Activated CD8-positive, alpha-beta memory T cell treated with anti-CD3 and anti-CD28 coated beads for 36 hours (primary cell): ENCODE measurements around the gene GTF2F1. TPM values are rescaled to one million over a fixed set of nuclear protein-coding genes. Genes with fewer than 3 reads are reported as not detected.
"Not testable (repeated sequence)": the region's sequence is repeated elsewhere in the genome, so short reads cannot be mapped to it uniquely, and the experiment has no call there.

Experiments
- CTCF ChIA-PET: fragments of 350-600 bp; sonication (Branson Sonifier 250); formaldehyde crosslinking; loops from one replicate; lab custom pipeline; 2021; ENCODE audit warnings: antibody characterized with exemption; lab: Charles Lee
- POLR2A ChIA-PET: fragments of 350-600 bp; sonication (Branson Sonifier 250); formaldehyde crosslinking; loops from one replicate; lab custom pipeline; 2021; ENCODE audit warnings: antibody characterized with exemption; lab: Charles Lee
- total RNA-seq, 2 experiments: library from RNA; stranded (reverse); gene quantifications; one replicate each; pipeline ENCODE4 v1.2.3, GENCODE V29; 2021

GTF2F1 gene
- total RNA-seq, 2 experiments from 2014 or later: 61.5 to 66.6 TPM

- POLR2A ChIA-PET, CTCF ChIA-PET: not testable (repeated sequence)
Measured at GRCh38 chr19:6400062-6400944, 7.3 kb upstream of the GTF2F1 start.

DNA sequence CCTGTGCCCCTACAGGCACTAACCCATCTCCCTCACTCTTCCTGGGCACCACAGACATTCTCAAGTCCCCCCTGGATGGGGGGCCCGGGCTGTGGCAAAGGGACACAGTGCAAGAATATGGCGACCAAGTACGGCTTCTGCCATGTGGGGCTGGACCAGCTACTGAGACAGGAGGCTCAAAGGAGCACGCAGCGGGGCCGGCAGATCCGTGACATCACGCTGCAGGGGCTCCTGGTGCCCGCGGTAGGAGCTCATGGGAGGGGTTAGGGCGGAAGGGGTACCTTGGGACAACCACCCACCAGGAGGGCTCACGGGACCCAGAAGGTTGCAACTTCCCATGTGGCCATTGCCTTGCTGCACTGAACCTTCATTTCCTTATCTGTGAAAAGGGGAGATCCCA lies 3.3 kb upstream of the GTF2F1 start:
- POLR2A ChIA-PET: interaction anchor here (0.6 kb wide), 2 partner anchors 85 to 364 kb away, joined by 3 read pairs; partner anchors contain the start of gene DENND1C
- CTCF ChIA-PET: no interaction called here

DNA sequence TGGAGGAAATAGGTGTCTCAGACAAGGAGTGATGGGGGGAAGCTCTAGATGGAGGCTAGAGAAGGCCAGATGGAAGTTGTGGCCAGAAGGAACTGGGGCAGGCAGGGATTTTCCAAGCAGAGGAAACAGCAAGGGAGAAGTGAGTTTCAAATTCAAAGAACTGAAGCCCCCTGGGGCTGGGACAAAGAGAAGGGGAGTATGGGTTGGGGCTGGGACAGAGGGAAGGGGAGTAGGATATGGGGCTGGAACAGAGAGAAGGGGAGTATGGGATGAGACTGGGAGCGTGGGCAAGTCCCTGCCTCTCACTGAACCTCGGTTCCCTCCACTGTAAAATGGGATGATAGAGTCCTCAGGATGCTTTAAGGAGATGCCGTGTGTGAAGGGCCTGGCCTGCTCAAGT lies 1.9 kb upstream of the GTF2F1 start:
- ChIA-PET CTCF (no interaction called here), POLR2A (no interaction called here)

DNA sequence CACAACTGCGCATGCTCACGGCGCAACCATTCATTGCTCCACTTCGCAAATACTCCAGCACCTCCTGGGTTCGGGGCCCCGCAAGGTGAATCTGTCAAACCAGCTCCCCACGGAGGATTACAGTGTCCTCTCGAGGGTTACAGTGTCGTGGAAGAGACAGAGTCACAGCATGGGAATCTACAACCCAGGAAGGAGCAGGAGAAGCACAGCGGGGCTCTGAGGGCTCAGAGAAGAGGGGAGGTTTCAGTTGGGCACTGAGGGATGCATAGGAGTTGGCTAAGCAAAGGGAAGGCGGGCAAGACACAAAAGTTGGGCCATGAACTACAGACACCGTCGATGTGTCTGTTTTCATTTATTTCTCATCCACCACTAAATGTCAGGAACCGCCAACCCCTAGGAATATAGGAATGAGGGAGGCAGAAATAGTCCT lies 1.0 kb upstream of the GTF2F1 start:
- ChIA-PET POLR2A (interaction anchor here (0.9 to 1.2 kb wide), 2 partner anchors 22 to 33 kb away, joined by 4 read pairs; partner anchors contain the start of genes ALKBH7 and CLPP), CTCF (no interaction called here)

GRCh38 chr19:6392221-6393073 lies 517 bp downstream of the GTF2F1 start:
- ChIA-PET POLR2A (interaction anchor here (0.5 to 1.3 kb wide), 5 partner anchors 33 to 404 kb away, joined by 3 to 5 read pairs (median 4); partner anchors contain the start of genes DENND1C and KHSRP), CTCF (no interaction called here)

DNA sequence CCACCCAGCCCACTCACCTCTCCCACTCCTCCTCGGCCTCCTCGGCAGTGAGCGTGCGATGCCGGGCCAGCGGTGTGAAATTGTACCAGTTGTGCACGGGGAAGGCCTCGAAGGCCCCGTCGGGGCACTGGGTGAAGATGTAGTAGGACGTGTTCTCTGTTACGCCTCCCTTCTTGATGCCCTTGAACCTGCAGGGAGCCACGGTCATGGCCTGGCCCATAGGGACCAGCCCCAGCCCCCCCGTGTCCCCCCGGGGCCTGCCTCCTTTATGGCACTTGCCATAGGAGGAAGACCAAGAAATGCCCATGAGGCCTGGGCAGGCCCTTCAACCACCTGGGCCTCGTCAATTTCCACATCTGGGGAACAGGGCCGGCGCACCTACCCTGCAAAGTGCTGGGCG lies 5.6 kb downstream of the GTF2F1 start:
- POLR2A ChIA-PET: no interaction called here
- CTCF ChIA-PET: no interaction called here

DNA sequence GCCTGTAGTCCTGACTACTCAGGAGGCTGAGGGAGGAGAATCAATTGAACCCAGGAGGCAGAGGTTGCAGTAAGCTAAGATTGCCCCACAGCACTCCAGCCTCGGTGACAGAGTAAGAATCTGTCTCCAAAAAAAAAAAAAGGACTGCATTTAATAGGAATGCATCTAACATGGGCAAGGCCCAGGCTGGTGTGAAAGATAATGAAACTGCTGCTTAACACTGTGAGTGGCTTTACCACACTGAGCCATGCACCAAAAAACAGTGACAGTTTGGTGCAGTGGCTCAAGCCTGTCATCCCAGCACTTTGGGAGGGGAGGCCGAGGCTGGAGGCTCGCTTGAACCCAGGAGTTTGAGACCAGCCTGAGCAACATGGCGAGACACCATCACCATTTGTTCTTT lies 8.6 kb downstream of the GTF2F1 start:
- ChIA-PET CTCF (interaction anchor here (0.6 to 1.4 kb wide), 3 partner anchors 15 to 924 kb away, joined by 3 to 4 read pairs (median 3); no protein-coding TSS in a partner anchor), POLR2A (interaction anchor here (0.8 kb wide), 1 partner anchor 75 kb away, joined by 5 read pairs; the partner anchor contains the start of gene SLC25A23)

DNA sequence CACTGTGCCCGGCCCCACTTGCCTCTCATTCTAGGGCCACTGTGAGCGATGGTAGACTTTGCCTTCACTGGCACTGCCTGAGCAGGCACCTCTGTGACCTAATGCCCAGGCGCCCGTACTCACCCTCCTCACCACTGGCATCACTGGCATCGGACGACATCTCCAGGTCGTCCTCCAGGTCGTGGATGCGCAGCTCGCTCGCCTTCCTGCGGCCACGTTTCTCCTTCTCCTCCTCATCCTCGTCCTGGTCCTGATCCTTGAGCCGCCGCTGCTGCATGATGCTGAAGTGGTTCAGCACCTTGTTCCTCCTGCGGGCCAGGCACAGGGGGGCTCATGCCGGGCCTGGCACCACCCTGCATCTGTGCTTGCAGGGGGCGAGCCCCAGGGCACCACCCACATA lies 9.8 kb downstream of the GTF2F1 start:
- ChIA-PET CTCF (no interaction called here), POLR2A (no interaction called here)

DNA sequence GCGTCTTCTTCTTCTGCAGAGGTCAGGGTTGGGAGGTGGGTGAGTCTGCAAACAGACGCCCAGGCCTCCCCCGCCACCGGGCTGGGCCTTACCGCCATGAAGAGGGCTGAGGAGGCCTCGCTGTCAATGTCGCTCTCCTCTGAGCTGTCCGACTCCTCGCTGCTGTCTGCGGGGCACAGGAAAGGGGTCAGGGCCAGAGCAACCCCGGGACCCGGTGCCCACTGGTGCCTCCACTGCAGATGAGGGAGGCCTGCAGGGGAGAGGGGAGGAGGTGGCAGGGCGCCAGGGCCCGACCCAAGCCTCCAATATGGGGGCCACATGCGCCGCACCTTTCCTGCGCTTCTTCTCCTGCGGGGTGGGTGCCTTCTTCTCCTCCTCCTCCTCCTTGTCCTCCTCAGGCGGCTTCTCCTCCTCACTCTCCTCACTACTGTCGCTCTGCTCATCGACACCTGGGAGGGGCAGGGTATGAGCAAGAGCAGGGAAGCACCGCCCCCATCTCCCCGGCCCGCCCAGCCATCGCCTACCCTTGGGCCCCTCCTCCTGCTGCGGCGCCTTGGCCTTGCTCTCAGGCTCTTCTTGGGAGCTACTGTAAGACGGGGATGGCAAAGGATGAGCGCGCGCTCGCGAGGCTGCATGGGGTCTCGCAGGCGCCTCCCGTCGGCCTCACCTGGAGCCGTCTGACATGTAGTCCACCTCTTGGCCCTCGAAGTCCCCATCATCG lies 11.8 kb downstream of the GTF2F1 start:
- ChIA-PET CTCF (no interaction called here), POLR2A (no interaction called here)

- ChIA-PET CTCF (no interaction called here), POLR2A (no interaction called here)
Measured at GRCh38 chr19:6379744-6380143, 13.2 kb downstream of the GTF2F1 start.

DNA sequence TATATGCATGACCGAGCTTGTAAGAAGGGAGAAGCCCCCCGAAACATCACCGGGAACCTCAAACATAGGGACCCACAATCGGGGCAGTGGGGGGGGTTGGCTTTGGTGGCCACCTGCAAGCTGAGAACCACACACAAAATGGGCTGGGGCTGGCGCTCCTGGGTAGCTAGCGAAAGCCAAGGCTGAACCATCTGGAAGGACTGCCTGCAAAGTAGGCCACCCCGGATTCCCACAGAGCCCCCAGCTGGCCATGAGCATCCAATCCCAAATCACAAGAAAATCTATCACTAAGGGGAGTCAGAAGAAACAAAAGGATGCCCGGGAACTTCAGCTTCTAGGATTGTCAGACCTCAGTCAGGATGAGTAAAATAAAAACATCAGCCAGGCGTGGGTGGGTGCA lies 14.5 kb downstream of the GTF2F1 start:
- CTCF ChIA-PET: interaction anchor here (0.5 kb wide), 1 partner anchor 296 kb away, joined by 4 read pairs; no protein-coding TSS in a partner anchor
- POLR2A ChIA-PET: no interaction called here

- CTCF ChIA-PET: interaction anchor here (1.1 kb wide), 1 partner anchor 10 kb away, joined by 4 read pairs; no protein-coding TSS in a partner anchor
- POLR2A ChIA-PET: no interaction called here
Measured at GRCh38 chr19:6378041-6378440, 14.9 kb downstream of the GTF2F1 start.

DNA sequence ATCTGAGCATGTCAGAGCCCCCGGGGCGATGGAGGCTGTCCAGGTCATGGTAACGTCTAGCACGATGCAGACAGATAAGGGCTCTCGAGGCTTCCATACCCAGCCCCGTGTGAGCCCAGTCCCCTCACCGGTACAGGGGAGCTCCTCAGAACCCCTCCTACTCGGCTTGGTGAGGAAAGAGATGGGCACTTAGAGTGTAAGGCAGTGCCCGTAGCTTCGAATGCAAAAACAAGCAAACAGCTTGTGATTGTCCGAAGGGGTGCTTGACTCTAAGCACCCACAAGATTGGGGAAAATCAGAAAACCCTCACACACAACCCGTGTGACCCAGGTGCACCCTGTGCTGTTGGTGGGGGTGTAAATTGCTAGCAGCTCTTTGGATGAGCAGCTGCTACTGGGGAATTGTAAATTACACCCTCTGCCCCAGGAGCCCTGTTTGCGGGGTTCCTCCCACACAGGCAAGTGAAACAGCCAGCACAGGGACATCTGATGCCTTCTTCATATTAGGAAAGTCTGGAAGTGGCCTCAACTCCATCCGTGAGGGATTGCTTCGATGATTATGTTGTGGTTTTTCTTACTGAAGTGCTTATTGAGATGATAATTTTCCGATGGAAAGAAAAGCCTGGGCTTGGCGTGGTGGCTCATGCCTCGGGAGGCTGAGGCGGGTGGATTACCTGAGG lies 16.3 kb downstream of the GTF2F1 start:
- POLR2A ChIA-PET: no interaction called here
- CTCF ChIA-PET: interaction anchor here (1.1 kb wide), 1 partner anchor 12 kb away, joined by 4 read pairs; no protein-coding TSS in a partner anchor

DNA sequence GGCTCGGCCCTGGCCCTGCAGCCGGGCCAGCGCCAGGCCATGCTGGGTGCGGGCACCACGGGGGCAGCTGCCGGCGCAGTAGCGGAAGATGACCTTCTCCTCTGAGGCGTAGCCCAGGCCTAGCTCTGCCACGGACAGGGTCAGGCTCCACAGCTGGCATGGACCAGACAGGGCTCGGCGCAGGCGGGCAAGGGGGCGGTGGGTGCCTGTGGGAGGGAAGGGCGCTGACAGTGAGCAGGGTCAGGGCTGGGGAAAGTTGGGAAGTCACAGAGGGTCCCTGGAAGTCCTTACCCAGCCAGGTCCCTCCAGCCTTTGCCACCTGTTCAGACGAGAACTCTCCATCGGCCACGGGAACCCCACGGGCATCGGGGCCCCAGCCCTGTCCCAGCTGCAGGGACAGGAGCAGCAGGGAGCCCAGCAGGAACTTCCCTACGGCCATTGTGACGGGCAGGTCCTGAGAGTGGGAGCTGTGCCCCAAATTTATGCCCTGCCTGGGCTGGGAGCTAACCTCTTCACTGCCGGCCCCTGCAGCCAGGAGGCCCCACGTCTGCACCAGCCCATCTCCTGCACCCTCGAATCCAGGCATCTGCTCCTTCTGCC lies 17.5 kb downstream of the GTF2F1 start, which contains the start of gene PSPN:
PSPN (minus strand) TSS at position 523 of the 600 bp plus-strand sequence; CDS start at position 439, 84 bp downstream.
- ChIA-PET CTCF (no interaction called here), POLR2A (no interaction called here)

DNA sequence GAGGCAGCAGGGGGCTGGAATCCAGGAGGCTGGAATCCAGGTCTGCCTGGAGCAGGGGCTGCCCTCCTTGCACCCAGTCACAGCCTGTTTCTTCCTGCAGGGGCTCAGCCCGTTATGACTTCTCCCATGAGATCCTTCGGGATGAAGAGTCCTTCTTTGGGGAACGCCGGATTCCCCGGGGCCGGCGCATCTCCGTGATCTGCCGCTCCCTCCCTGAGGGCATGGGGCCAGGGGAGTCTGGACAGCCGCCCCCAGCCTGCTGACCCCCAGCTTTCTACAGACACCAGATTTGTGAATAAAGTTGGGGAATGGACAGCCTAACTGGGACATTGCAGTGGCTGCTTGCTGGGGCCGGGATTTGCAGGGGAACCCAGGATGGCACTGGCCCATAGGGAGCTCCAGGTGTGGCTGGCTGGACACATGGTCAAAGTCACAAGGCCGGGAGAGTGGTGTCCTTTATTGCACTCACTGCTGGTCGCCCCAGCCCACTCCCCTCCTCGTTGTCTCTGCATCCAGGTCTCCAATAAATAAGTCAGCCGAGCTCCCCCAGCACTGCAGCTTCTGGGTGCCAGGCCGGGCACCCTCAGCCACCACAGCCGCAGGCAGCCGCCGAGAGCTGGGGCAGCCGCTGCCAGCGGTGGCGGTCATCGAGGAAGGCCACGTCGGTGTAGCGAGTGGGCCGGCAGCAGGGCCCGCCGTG lies 18.1 kb downstream of the GTF2F1 start:
- ChIA-PET CTCF (no interaction called here), POLR2A (no interaction called here)

DNA sequence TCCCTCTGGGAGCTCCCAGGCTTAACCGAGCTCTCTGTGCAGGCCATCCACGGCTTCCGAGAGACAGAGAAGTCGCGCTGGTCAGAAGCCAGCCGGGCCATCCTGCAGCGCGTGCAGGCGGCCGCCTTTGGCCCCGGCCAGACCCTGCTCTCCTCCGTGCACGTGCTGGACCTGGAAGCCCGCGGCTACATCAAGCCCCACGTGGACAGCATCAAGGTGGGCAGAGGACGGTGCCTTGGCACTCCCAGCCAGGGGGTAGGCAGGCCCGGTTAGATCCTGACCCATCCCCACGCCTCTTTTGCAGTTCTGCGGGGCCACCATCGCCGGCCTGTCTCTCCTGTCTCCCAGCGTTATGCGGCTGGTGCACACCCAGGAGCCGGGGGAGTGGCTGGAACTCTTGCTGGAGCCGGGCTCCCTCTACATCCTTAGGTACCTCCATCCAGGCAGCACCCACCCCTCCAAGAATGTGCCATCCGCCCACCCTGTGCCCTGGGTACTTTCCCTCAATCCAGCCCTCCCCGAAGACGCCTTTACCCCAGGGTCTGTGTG lies 18.7 kb downstream of the GTF2F1 start:
- POLR2A ChIA-PET: interaction anchor here (2.0 kb wide), 1 partner anchor 12 kb away, joined by 19 read pairs; the partner anchor contains the start of gene CLPP
- CTCF ChIA-PET: interaction anchor here (1.1 kb wide), 1 partner anchor 156 kb away, joined by 4 read pairs; no protein-coding TSS in a partner anchor

DNA sequence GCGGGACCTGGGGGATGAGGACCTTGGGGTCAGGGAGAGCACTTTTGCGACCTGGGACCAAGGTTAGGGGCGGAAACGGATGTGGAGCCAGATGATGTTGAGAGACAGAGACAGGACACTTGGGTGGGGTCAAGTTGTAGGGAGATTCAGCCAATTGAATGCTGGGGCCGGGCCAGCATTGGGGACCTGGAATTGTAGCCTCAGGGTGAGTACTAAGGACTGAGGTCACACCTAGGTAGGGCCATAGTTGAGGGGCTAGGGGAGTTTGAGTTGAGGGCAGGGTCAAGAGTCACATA lies 19.2 kb downstream of the GTF2F1 start:
- ChIA-PET CTCF (interaction anchor here (1.1 kb wide), 1 partner anchor 155 kb away, joined by 4 read pairs; no protein-coding TSS in a partner anchor), POLR2A (interaction anchor here (0.7 to 2.0 kb wide), 2 partner anchors 12 to 15 kb away, joined by 8 to 19 read pairs; partner anchors contain the start of gene CLPP)
